Fibroblast of lung (primary cell): ENCODE results near the gene SLC35E1. TPM values are rescaled to one million over a fixed set of nuclear protein-coding genes. Genes with fewer than 3 reads are reported as not detected.

Experiments
- DNase-seq, 2 donors: peaks; one replicate each; pipeline versions ENCODE4 v3.0.0 to v3.0.0-alpha.2; 2010; ENCODE audit warnings: low read depth in 2 of 2
- H2AFZ ChIP-seq: 2 replicates; pipeline ENCODE4 v1.5.1; 2012; ENCODE audit warnings: low read length, control low read depth, inconsistent platforms
- H3K27ac ChIP-seq: 2 replicates; pipeline ENCODE4 v1.5.1; 2011; ENCODE audit warnings: low read length, control low read depth; ENCODE audit not compliant: insufficient read depth
- H3K27me3 ChIP-seq: 2 replicates; pipeline ENCODE4 v1.5.1; 2011; ENCODE audit warnings: mild to moderate bottlenecking, low read length; ENCODE audit not compliant: control insufficient read depth, insufficient read depth
- H3K36me3 ChIP-seq: 2 replicates; pipeline ENCODE4 v1.5.1; 2011; ENCODE audit warnings: low read length; ENCODE audit not compliant: control insufficient read depth, insufficient read depth
- H3K4me1 ChIP-seq: 2 replicates; pipeline ENCODE4 v1.5.1; 2011; ENCODE audit warnings: low read length; ENCODE audit not compliant: control insufficient read depth, insufficient read depth; ENCODE audit errors: extremely low read depth
- H3K4me2 ChIP-seq: 2 replicates; pipeline ENCODE4 v1.5.1; 2011; ENCODE audit warnings: low read length, control low read depth; ENCODE audit not compliant: insufficient read depth; ENCODE audit errors: extremely low read depth
- H3K4me3 ChIP-seq, 4 experiments: fragments of 200-600 bp in 1 of 4; sonication (generic) in 1 of 4; replicated peaks in 1 of 4; 2 replicates each; pipeline ENCODE4 v1.5.1; 2011 to 2016; ENCODE audit warnings: low read length in 4 of 4, low read depth in 3 of 4, mild to moderate bottlenecking in 3 of 4, control low read depth in 2 of 4, inconsistent platforms in 1 of 4, mixed read lengths in 1 of 4; ENCODE audit not compliant: insufficient read depth in 1 of 4; ENCODE audit errors: control extremely low read depth in 1 of 4
- H3K79me2 ChIP-seq: 2 replicates; pipeline ENCODE4 v1.5.1; 2012; ENCODE audit warnings: mild to moderate bottlenecking, low read length, inconsistent platforms; ENCODE audit not compliant: control insufficient read depth, insufficient read depth
- H3K9ac ChIP-seq: 2 replicates; pipeline ENCODE4 v1.5.1; 2011; ENCODE audit warnings: mild to moderate bottlenecking, low read length, control low read depth; ENCODE audit not compliant: insufficient read depth
- H3K9me3 ChIP-seq: 2 replicates; pipeline ENCODE4 v1.5.1; 2012; ENCODE audit warnings: low read depth, low read length; ENCODE audit not compliant: control insufficient read depth, insufficient read depth
- H4K20me1 ChIP-seq: 2 replicates; pipeline ENCODE4 v1.5.1; 2011; ENCODE audit warnings: low read length; ENCODE audit not compliant: control insufficient read depth, insufficient read depth; ENCODE audit errors: extremely low read depth
- EZH2 ChIP-seq: IDR thresholded peaks from 2 replicates; pipeline ENCODE4 v1.5.1; 2012; ENCODE audit warnings: low read length, control low read depth, mild to moderate bottlenecking; ENCODE audit errors: missing control alignments
- polyA plus RNA-seq, 2 donors: library from polyadenylated mRNA; depleted of rRNA in 1 of 2; stranded (reverse) in 1 of 2; unstranded in 1 of 2; fragments of >200 nt; gene quantifications; 2 replicates each; pipeline ENCODE4 v1.2.1, GENCODE V29; 2011 to 2012; ENCODE audit warnings: missing spikeins in 1 of 2
- total RNA-seq: library from RNA; depleted of rRNA; stranded (reverse); fragments of >200 nt; gene quantifications from 2 replicates; pipeline ENCODE4 v1.2.1, GENCODE V29; 2014
- TF ChIP-seq, protein P1 (sequence below), 2 donors: IDR thresholded peaks in 1 of 2; conservative IDR thresholded peaks in 1 of 2; 1 replicate in 1 of 2; 2 replicates in 1 of 2; pipeline ENCODE4 v1.5.1; 2011 to 2012; ENCODE audit warnings: low read length in 2 of 2, control low read depth in 1 of 2, inconsistent platforms in 1 of 2, low read depth in 1 of 2, mild to moderate bottlenecking in 1 of 2

The SLC35E1 gene
- total and polyA plus RNA-seq, 2 donors (not counting 1 experiment from before 2014, with no cell fraction given), result 19.0 to 36.1 TPM

DNA sequence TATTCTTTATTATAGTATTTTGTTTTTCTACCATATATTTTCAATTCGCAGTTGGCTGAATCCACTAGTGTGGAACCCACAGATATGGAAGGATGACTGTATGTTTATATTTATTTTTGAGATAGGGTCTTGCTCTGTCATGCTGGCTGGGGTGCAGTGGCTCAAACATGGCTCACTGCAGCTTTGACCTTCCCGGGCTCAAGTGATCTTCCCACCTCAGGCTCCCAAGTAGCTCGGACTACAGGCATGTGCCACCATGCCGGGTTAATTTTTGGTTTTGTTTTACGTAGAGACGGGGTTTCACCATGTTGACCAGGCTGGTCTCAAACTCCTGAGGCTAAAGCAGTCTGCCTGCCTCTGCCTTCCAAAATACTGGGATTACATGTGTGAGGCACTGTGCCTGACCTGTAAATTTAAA lies 9.6 kb downstream of the SLC35E1 start:
- Histone ChIP-seq H4K20me1 (no peaks in the 10 kb centered on the region), H3K27ac (no peak overlapping the region), H3K4me3 (no peak overlapping the region), H3K4me2 (no peak overlapping the region), H3K36me3 (peaks cover 16% of the 10 kb centered on the region), H3K9me3 (no peaks in the 10 kb centered on the region), H3K4me1 (no peaks in the 10 kb centered on the region), H3K27me3 (no peaks in the 10 kb centered on the region), H2AFZ (no peak overlapping the region), H3K79me2 (no peaks in the 10 kb centered on the region), H3K9ac (no peak overlapping the region)
- TF ChIP-seq EZH2, result no peak
- TF ChIP-seq, protein P1, sequence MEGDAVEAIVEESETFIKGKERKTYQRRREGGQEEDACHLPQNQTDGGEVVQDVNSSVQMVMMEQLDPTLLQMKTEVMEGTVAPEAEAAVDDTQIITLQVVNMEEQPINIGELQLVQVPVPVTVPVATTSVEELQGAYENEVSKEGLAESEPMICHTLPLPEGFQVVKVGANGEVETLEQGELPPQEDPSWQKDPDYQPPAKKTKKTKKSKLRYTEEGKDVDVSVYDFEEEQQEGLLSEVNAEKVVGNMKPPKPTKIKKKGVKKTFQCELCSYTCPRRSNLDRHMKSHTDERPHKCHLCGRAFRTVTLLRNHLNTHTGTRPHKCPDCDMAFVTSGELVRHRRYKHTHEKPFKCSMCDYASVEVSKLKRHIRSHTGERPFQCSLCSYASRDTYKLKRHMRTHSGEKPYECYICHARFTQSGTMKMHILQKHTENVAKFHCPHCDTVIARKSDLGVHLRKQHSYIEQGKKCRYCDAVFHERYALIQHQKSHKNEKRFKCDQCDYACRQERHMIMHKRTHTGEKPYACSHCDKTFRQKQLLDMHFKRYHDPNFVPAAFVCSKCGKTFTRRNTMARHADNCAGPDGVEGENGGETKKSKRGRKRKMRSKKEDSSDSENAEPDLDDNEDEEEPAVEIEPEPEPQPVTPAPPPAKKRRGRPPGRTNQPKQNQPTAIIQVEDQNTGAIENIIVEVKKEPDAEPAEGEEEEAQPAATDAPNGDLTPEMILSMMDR (conservative IDR thresholded peaks at IDR 0.05 in 1 of 2, IDR thresholded peaks at IDR 0.05 in 1 of 2; ENCODE audit: low read depth in 1 of 2, low read length in 2 of 2), result no peak
- DNase-seq, result no peak

GRCh38 chr19:16561382-16561781 lies 10.8 kb downstream of the SLC35E1 start:
- Histone ChIP-seq H3K9ac (no peak overlapping the region), H3K9me3 (no peaks in the 10 kb centered on the region), H3K4me3 (no peak overlapping the region), H4K20me1 (no peaks in the 10 kb centered on the region), H3K79me2 (no peaks in the 10 kb centered on the region), H3K4me2 (no peak overlapping the region), H2AFZ (no peak overlapping the region), H3K27ac (no peak overlapping the region), H3K27me3 (no peaks in the 10 kb centered on the region), H3K4me1 (no peaks in the 10 kb centered on the region), H3K36me3 (peaks cover 18% of the 10 kb centered on the region)
- DNase-seq, result no peak
- TF ChIP-seq, protein P1 (conservative IDR thresholded peaks at IDR 0.05 in 1 of 2, IDR thresholded peaks at IDR 0.05 in 1 of 2; ENCODE audit: low read depth in 1 of 2, low read length in 2 of 2), result no peak
- TF ChIP-seq EZH2, result no peak

DNA sequence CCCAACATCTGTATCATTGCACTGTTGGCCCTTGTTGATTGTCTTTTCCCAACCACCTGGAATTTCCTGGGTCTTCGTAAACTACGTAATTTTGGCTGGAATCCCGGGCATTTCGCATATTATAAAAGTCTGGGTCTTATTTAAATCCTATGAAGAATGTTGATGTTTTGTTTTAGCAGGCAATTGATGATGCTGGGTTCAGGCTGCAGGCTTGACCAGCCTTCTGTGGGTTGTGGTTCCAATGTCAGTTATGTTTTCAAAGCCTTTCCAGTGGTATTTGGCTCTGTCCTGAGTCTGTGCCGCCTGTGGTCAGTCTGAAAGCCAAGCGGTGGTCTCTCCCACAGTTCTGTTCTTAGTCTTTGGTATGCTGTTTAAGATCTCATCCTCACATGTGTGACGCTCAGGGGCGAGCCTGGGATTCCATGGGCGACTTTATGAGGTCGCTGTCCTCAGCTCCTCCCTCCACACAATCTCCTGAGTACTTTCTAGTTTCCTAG lies 12.4 kb downstream of the SLC35E1 start:
- H4K20me1 ChIP-seq, result no peaks in the 10 kb centered on the region
- H3K27ac ChIP-seq, result no peak overlapping the region
- H3K4me3 ChIP-seq, result no peak overlapping the region
- peak in 1 of 2 donors; percentile 66 for DNase-seq
- TF ChIP-seq EZH2, result no peak
- TF ChIP-seq, protein P1 (conservative IDR thresholded peaks at IDR 0.05 in 1 of 2, IDR thresholded peaks at IDR 0.05 in 1 of 2; ENCODE audit: low read depth in 1 of 2, low read length in 2 of 2), result no peak
- no peaks in the 10 kb centered on the region for H3K27me3 ChIP-seq
- no peak overlapping the region for H3K9ac ChIP-seq
- H3K4me2 ChIP-seq, result no peak overlapping the region
- no peaks in the 10 kb centered on the region for H3K79me2 ChIP-seq
- no peak overlapping the region for H2AFZ ChIP-seq
- no peaks in the 10 kb centered on the region for H3K4me1 ChIP-seq
- H3K36me3 ChIP-seq, result peaks cover 20% of the 10 kb centered on the region
- H3K9me3 ChIP-seq, result no peaks in the 10 kb centered on the region
